Epithelial cell of esophagus (primary cell): ENCODE measurements around the gene FHOD3.

Experiments
- DNase-seq: peaks from one replicate; pipeline ENCODE4 v3.0.0; 2010; ENCODE audit warnings: low read depth
- H3K4me3 ChIP-seq: 2 replicates; pipeline ENCODE4 v1.5.1; 2011; ENCODE audit warnings: mild to moderate bottlenecking, low read length, control low read depth
- TF ChIP-seq, protein P1 (sequence below): IDR thresholded peaks from 2 replicates; pipeline ENCODE4 v1.5.1; 2011; ENCODE audit warnings: low read depth, mild to moderate bottlenecking, low read length, control low read depth, inconsistent platforms; ENCODE audit not compliant: insufficient read depth; ENCODE audit errors: missing control alignments

Gene FHOD3

DNA sequence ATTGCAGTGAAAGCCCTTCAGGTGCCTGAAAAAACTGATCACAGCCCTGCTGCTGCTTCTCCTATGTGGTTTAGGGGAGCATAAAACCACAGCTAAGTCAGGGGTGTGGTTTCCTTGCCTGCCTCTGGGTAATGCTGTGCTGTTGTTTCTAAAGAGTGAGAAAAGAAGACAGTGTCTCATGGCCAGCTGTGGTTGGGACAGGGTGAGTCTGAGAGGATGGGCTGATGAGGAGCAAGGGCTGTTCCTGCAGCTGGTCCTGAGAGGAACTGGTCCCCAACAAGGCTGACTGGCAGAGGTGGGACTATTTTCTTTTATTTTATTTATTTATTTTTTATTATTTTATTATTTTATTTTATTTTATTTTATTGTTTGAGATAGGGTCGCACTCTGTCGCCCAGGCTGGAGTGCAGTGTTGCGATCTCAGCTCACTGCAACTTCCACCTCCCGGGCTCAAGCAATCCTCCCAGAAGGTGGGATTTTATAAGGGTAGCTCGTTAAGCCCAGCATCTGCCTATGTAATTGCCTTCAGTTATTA is 236.7 kb downstream of the FHOD3 start:
- peak; percentile 7 for DNase-seq
- no peak overlapping the region for H3K4me3 ChIP-seq
- TF ChIP-seq, protein P1, sequence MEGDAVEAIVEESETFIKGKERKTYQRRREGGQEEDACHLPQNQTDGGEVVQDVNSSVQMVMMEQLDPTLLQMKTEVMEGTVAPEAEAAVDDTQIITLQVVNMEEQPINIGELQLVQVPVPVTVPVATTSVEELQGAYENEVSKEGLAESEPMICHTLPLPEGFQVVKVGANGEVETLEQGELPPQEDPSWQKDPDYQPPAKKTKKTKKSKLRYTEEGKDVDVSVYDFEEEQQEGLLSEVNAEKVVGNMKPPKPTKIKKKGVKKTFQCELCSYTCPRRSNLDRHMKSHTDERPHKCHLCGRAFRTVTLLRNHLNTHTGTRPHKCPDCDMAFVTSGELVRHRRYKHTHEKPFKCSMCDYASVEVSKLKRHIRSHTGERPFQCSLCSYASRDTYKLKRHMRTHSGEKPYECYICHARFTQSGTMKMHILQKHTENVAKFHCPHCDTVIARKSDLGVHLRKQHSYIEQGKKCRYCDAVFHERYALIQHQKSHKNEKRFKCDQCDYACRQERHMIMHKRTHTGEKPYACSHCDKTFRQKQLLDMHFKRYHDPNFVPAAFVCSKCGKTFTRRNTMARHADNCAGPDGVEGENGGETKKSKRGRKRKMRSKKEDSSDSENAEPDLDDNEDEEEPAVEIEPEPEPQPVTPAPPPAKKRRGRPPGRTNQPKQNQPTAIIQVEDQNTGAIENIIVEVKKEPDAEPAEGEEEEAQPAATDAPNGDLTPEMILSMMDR: peak; percentile 10

DNA sequence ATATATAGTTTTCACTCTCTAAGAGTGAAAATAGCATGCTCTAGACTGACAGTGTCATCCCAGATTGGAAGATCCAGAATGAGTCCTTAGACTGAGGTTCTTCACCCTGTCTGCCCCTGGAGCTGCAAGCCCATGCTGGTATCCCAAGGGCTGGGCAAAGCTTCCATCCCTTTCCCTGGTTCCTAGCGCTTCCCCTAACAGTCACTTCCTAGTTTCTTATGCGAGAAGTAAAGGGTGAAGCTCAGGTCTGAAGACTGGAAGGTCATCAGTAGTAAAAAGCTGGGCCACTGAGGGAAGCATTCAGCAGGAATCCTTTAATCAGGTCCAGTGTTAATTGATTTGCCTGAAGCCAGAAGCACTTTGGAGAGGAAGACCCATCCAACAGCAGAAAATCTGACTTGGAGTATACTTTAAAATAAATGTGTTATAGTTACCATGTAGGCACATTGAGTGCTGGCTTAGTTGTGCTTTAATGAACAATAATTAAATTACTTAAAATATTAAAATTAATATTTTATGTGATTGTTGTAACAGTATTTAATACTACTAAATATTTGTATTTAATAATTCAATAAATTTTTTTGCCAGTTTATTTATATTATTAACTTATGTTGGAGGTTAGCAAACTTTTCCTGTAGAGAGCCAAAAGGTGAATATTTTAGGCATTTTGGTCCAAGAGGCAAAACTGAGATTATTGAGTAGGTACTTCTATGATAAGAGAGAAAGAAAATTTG is 237.9 kb downstream of the FHOD3 start:
- TF ChIP-seq, protein P1: no peak
- H3K4me3 ChIP-seq: no peak overlapping the region
- no peak for DNase-seq

DNA sequence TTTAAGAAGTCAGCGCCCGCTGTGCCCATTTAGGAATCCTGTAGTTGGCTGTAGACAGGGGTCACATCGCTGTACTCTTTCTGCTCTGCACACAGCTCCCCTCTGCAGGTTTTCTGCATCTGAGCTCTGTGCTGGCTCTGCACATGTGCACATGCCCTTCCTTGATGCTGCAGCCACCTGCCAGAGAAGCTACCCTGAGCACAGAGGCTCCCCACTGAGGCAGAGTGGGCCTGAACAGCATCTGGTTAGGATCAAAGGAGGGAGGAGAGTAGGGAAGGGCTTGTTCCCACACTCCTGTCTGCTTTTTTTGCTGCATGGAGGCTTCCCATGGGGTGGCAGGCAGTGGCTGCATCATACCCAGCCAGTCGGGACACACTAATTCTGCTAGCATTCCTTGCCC is 238.9 kb downstream of the FHOD3 start:
- H3K4me3 ChIP-seq: no peak overlapping the region
- TF ChIP-seq, protein P1: no peak
- DNase-seq: no peak

DNA sequence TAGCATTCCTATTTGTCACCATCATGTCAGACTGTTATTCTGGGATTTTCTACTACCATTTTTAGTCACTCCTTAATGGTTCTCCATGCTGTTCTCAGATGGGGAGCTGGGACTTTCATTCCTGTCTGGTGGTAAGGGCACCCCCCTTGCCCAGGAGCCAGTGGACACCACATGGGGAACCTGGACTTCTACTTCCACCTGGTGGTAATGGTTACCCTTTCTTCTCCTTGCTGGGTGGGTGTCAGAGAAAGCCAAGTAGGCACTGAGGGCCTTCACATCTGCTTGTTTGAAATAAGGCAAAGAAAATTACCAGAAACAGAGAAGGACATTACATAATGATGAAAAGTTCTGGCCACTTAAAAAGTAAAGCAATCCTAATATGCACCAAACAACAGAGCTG is 239.8 kb downstream of the FHOD3 start:
- no peak for DNase-seq
- no peak overlapping the region for H3K4me3 ChIP-seq
- TF ChIP-seq, protein P1: no peak

DNA sequence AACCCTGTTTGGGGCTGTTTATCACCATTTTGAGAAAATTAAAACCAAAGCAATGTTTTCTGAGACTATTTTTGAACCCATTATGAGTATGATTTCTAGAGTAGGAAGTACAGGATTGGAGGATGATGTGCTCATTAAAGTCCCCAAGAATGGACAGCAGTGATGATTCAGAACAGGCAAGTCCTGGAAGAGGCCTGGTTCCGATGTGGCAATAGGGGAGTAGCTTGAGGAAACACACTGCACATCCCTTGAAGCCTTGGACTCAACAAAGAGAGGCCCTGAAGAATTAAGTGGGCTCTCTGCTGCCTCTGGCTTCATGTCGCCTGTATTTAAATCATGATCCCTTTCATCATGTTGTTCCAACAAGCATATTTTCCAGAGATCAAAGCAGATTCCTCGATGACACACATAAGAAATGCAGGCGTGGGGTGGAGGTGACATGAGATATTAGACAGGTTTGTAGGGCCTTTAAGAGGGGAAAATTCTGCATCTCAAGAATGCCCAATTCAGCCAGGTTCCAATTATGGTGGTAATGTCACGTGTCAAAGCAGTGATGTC is 242.2 kb downstream of the FHOD3 start:
- H3K4me3 ChIP-seq: no peak overlapping the region
- peak; percentile 68 for DNase-seq
- TF ChIP-seq, protein P1: no peak

DNA sequence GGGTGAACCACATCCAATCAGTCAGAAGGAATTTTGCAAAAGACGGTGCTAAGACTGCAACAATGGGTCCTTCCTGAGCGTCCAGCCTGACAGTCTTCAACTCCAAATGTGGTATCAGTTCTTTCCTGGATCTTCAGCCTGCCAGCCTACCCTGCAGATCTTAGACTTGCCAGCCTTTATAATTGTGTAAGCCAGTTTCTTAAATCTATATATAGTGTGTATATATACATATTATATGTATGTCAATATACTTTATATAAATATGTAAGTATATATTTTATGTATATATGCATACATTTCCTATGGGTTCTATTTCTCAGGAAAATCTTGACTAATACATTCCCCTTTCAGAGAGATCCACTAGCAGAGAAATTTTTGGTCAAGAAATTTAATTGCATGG is 245.5 kb downstream of the FHOD3 start:
- no peak for DNase-seq
- TF ChIP-seq, protein P1: no peak
- H3K4me3 ChIP-seq: no peak overlapping the region
